ENCODE measurements around the gene HSD3B7.

The HSD3B7 gene

GRCh38 chr16:30996985-30997724 is 12.1 kb downstream of the HSD3B7 start:
- H3K9me3 ChIP-seq, result no peaks in the 10 kb centered on the region
- peak; percentile 81 to 91 for DNase-seq
- H3K4me3 ChIP-seq, result peak overlapping the region; percentile 53 to 59
- H3K27ac ChIP-seq, result peak overlapping the region; percentile 71 to 79
- TF ChIP-seq, protein P1, sequence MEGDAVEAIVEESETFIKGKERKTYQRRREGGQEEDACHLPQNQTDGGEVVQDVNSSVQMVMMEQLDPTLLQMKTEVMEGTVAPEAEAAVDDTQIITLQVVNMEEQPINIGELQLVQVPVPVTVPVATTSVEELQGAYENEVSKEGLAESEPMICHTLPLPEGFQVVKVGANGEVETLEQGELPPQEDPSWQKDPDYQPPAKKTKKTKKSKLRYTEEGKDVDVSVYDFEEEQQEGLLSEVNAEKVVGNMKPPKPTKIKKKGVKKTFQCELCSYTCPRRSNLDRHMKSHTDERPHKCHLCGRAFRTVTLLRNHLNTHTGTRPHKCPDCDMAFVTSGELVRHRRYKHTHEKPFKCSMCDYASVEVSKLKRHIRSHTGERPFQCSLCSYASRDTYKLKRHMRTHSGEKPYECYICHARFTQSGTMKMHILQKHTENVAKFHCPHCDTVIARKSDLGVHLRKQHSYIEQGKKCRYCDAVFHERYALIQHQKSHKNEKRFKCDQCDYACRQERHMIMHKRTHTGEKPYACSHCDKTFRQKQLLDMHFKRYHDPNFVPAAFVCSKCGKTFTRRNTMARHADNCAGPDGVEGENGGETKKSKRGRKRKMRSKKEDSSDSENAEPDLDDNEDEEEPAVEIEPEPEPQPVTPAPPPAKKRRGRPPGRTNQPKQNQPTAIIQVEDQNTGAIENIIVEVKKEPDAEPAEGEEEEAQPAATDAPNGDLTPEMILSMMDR (IDR thresholded peaks at IDR 0.05), result no peak
- intact Hi-C loops (cut with DNase I; ENCODE audit: low total_unique reads), result loop anchor here (5.0 kb wide), 1 partner anchor 35 kb away; the partner anchor contains the start of gene STX4
- H3K36me3 ChIP-seq, result no peaks in the 10 kb centered on the region
- H3K27me3 ChIP-seq, result no peaks in the 10 kb centered on the region
- H3K4me1 ChIP-seq, result peaks cover 0 to 27% (median 17%) of the 10 kb centered on the region in 4 donors

DNA sequence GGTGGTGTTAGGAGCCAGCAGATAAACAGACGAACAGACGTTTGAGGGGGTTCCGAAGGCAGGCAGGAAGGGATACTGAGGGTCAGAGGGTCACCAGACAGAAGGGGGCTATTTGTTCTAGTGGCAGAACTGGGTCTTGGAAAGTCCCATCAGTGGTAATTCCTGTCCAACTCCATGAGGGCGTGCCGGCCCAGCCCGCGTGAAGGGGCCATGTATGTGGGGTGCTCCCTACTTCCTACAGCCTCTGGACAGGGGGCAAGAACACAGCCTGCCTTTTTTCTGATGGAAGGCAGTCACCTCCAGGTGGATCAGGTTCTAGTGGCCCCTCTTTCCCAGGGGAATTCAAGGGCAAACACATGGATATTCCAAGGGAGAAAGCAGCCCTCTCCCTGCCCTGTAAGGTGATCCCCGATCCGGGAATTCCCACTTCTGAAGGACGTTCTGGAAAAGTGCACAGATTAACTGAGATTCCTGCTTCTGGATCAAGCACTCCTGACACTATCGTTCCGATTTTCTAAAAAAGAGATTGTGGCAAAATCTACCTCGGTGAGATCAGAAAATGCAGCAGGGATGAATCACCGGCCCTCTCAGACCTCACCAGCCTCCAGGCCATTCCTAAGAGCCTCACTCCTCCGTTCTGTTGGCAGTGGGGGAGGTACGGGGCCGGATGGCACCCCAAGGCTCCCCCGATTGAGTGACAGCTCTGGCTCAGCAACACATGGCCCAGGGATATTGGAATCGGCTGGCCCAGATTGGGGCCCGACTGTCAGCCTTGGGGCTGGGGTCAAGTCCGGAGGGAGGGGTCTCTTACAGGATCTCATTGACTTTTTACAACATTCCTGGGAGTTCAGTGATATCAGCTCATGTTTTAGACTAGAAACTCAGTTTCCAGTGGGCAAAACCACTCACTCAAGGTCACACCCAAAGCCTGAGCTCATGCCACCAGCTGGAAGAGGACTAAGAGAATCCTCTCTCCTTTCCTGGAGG is 13.0 kb downstream of the HSD3B7 start:
- intact Hi-C loops (cut with DNase I; ENCODE audit: low total_unique reads), result loop anchor here (5.0 kb wide), 1 partner anchor 34 kb away; the partner anchor contains the start of gene STX4
- H3K36me3 ChIP-seq, result no peaks in the 10 kb centered on the region
- TF ChIP-seq, protein P1 (IDR thresholded peaks at IDR 0.05), result no peak
- peaks cover 0 to 27% (median 17%) of the 10 kb centered on the region in 4 donors for H3K4me1 ChIP-seq
- H3K9me3 ChIP-seq, result no peaks in the 10 kb centered on the region
- no peak for DNase-seq
- H3K4me3 ChIP-seq, result peak overlapping the region; percentile 53 to 59
- peak overlapping the region; percentile 71 to 79 for H3K27ac ChIP-seq
- no peaks in the 10 kb centered on the region for H3K27me3 ChIP-seq

- intact Hi-C loops (cut with DNase I; ENCODE audit: low total_unique reads), result loop anchor here (5.0 kb wide), 1 partner anchor 33 kb away; the partner anchor contains the start of gene STX4
- DNase-seq, result no peak
- H3K4me3 ChIP-seq, result no peak overlapping the region
- peak overlapping the region; percentile 71 to 79 for H3K27ac ChIP-seq
- TF ChIP-seq, protein P1 (IDR thresholded peaks at IDR 0.05), result no peak
- no peaks in the 10 kb centered on the region for H3K9me3 ChIP-seq
- peaks cover 0 to 27% (median 17%) of the 10 kb centered on the region in 4 donors for H3K4me1 ChIP-seq
- no peaks in the 10 kb centered on the region for H3K36me3 ChIP-seq
- H3K27me3 ChIP-seq, result no peaks in the 10 kb centered on the region
These were observed 14.1 kb downstream of the HSD3B7 start for GRCh38 chr16:30998852-30999761.

- H3K27ac ChIP-seq, result no peak overlapping the region
- TF ChIP-seq, protein P1 (IDR thresholded peaks at IDR 0.05), result no peak
These were observed 15.8 kb downstream of the HSD3B7 start for GRCh38 chr16:31000671-31001382.

More at GRCh38 chr16:31000671-31001382, 15.8 kb downstream of the HSD3B7 start:
- H3K27me3 ChIP-seq, result peaks cover 0 to 2% of the 10 kb centered on the region in 2 donors
- H3K36me3 ChIP-seq, result no peaks in the 10 kb centered on the region
- H3K9me3 ChIP-seq, result no peaks in the 10 kb centered on the region
- DNase-seq, result no peak
- H3K4me3 ChIP-seq, result no peak overlapping the region
- intact Hi-C loops (cut with DNase I; ENCODE audit: low total_unique reads), result no loop called here
- peaks cover 0 to 27% (median 17%) of the 10 kb centered on the region in 4 donors for H3K4me1 ChIP-seq
